ENCODE measurements around the gene IFNGR2.

DNA sequence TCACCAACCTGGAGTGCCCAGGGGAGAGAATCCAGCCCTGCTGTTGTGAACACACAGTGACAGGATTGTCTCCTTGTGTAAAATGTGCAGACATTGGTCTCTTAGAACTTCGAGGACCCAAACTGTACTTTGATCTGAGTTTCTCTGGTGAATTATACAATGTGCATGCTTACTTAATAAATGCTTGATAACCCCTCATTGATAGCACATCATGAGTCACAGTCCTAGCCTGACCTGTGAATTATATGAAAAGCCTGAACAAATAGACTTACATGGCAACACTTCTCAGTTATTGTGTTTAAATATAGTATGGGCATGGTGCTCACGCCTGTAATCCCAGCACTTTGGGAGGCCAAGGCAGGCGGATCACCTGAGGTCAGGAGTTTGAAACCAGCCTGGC, 22.6 kb downstream of the IFNGR2 start:
- TF ChIP-seq ESRRG (CRISPR knock-in tag; IDR thresholded peaks at IDR 0.05) (no peak), ZFP3 (CRISPR knock-in tag; IDR thresholded peaks at IDR 0.05) (no peak), ZFP30 (CRISPR knock-in tag; IDR thresholded peaks at IDR 0.05) (no peak), ARNTL (CRISPR knock-in tag; IDR thresholded peaks at IDR 0.05; ENCODE audit: borderline replicate concordance, low read depth) (no peak), RARB (CRISPR knock-in tag; IDR thresholded peaks at IDR 0.05) (no peak), ISL1 (CRISPR knock-in tag; IDR thresholded peaks at IDR 0.05) (no peak), PPARA (CRISPR knock-in tag; IDR thresholded peaks at IDR 0.05; ENCODE audit: borderline replicate concordance) (no peak)
- TF ChIP-seq, protein P1, sequence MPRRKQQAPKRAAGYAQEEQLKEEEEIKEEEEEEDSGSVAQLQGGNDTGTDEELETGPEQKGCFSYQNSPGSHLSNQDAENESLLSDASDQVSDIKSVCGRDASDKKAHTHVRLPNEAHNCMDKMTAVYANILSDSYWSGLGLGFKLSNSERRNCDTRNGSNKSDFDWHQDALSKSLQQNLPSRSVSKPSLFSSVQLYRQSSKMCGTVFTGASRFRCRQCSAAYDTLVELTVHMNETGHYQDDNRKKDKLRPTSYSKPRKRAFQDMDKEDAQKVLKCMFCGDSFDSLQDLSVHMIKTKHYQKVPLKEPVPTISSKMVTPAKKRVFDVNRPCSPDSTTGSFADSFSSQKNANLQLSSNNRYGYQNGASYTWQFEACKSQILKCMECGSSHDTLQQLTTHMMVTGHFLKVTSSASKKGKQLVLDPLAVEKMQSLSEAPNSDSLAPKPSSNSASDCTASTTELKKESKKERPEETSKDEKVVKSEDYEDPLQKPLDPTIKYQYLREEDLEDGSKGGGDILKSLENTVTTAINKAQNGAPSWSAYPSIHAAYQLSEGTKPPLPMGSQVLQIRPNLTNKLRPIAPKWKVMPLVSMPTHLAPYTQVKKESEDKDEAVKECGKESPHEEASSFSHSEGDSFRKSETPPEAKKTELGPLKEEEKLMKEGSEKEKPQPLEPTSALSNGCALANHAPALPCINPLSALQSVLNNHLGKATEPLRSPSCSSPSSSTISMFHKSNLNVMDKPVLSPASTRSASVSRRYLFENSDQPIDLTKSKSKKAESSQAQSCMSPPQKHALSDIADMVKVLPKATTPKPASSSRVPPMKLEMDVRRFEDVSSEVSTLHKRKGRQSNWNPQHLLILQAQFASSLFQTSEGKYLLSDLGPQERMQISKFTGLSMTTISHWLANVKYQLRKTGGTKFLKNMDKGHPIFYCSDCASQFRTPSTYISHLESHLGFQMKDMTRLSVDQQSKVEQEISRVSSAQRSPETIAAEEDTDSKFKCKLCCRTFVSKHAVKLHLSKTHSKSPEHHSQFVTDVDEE (CRISPR knock-in tag; IDR thresholded peaks at IDR 0.05) = no peak
- TF ChIP-seq, protein P2, sequence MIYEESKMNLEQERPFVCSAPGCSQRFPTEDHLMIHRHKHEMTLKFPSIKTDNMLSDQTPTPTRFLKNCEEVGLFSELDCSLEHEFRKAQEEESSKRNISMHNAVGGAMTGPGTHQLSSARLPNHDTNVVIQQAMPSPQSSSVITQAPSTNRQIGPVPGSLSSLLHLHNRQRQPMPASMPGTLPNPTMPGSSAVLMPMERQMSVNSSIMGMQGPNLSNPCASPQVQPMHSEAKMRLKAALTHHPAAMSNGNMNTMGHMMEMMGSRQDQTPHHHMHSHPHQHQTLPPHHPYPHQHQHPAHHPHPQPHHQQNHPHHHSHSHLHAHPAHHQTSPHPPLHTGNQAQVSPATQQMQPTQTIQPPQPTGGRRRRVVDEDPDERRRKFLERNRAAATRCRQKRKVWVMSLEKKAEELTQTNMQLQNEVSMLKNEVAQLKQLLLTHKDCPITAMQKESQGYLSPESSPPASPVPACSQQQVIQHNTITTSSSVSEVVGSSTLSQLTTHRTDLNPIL (CRISPR knock-in tag; IDR thresholded peaks at IDR 0.05; ENCODE audit: low read depth) = no peak
